K562 (cell line): ENCODE results near the gene UBL7.

Experiments used
- ATF4 ChIP-seq: fragments of 450-650 bp; formaldehyde crosslinking; IDR thresholded peaks from 2 replicates; pipeline ENCODE4 v1.4.0; 2022; ENCODE audit warnings: mild to moderate bottlenecking, moderate library complexity
- CTCF ChIP-seq, 3 experiments: IDR thresholded peaks in 2 of 3; conservative IDR thresholded peaks in 1 of 3; 2 replicates each; pipeline ENCODE4 v1.5.1; 2011 to 2012; ENCODE audit warnings: low read length in 3 of 3, mild to moderate bottlenecking in 3 of 3, control low read depth in 2 of 3, improper control_type of control experiment in 1 of 3, inconsistent platforms in 1 of 3, low read depth in 1 of 3, mixed read lengths in 1 of 3, moderate library complexity in 1 of 3; ENCODE audit not compliant: insufficient read depth in 2 of 3
- GABPA ChIP-seq: fragments of 200-800 bp; sonication (Bioruptor generic); conservative IDR thresholded peaks from 2 replicates; pipeline ENCODE4 v1.6.1; 2016; ENCODE audit warnings: low read depth, missing genetic modification characterization, missing compliant biosample characterization
- MYC ChIP-seq, 2 experiments: fragments of 250-450 bp in 1 of 2; sonication (Bioruptor Pico) in 1 of 2; IDR thresholded peaks; 2 replicates each; pipeline versions ENCODE4 v1.5.1 to v1.6.1; 2012 to 2021; ENCODE audit warnings: low read depth in 2 of 2, borderline replicate concordance in 1 of 2, improper control_type of control experiment in 1 of 2, low read length in 1 of 2, mild to moderate bottlenecking in 1 of 2, moderate library complexity in 1 of 2
- TAF1 ChIP-seq: IDR thresholded peaks from 2 replicates; pipeline ENCODE4 v1.6.1; 2011; ENCODE audit warnings: mild to moderate bottlenecking, low read length, moderate library complexity; ENCODE audit not compliant: insufficient read depth, control insufficient read depth, severe bottlenecking; ENCODE audit errors: extremely low read depth
- ZNF24 ChIP-seq: fragments of 450-650 bp; IDR thresholded peaks from 2 replicates; pipeline ENCODE4 v1.6.1; 2016

- no peak for TF ChIP-seq TAF1
- TF ChIP-seq MYC (IDR thresholded peaks at IDR 0.05; ENCODE audit: low read depth, low read length), result no peak
- TF ChIP-seq MYC (CRISPR knock-in tag; IDR thresholded peaks at IDR 0.05; ENCODE audit: borderline replicate concordance, low read depth), result no peak
- no peak for TF ChIP-seq ATF4
- TF ChIP-seq CTCF (IDR thresholded peaks at IDR 0.05 in 2 of 3, conservative IDR thresholded peaks at IDR 0.05 in 1 of 3; ENCODE audit: insufficient read depth in 2 of 3, low read depth in 1 of 3, low read length in 3 of 3), result no peak
- TF ChIP-seq GABPA (tag), result no peak
- no peak for TF ChIP-seq ZNF24
Observed at GRCh38 chr15:74438206-74438605, 22.8 kb downstream of the UBL7 start.
